ENCODE results near the gene KRTAP10-4.

DNA sequence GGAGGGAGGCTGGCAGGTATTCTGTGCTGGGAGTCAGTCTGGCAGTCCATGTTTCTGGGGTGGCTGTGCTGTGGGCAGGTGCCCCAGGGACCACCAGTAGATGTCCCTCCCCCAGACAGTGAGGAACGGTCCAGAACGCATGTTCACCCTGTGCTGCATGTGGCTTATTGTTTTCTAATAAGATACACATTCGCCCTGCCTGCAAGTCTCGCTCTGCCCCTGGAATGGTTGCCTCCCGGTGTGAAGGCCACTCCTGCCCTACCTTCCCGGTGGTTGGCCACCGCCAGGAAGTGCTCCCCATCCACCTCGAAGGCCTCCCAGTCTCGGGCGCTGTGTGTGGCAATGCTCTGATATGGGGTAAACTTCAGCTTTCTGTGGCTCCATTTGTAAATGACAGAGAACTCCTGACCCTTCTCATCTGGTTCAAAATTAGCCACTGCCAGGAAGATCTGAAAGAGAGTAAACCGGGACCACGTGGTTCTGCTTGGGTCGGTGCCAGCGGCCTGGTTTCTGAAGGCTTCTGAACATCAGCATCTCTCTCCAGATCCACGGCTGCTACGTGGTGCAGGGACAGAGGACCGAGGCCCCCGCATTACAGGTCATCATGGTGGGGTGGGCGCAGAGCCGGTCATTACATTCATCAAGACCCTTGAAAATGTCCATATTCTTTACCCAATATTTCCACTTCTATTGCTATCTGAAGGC lies 48.0 kb upstream of the KRTAP10-4 start:
- no peak for TF ChIP-seq POLR2A (IDR thresholded peaks at IDR 0.05)
- TF ChIP-seq, protein P1, sequence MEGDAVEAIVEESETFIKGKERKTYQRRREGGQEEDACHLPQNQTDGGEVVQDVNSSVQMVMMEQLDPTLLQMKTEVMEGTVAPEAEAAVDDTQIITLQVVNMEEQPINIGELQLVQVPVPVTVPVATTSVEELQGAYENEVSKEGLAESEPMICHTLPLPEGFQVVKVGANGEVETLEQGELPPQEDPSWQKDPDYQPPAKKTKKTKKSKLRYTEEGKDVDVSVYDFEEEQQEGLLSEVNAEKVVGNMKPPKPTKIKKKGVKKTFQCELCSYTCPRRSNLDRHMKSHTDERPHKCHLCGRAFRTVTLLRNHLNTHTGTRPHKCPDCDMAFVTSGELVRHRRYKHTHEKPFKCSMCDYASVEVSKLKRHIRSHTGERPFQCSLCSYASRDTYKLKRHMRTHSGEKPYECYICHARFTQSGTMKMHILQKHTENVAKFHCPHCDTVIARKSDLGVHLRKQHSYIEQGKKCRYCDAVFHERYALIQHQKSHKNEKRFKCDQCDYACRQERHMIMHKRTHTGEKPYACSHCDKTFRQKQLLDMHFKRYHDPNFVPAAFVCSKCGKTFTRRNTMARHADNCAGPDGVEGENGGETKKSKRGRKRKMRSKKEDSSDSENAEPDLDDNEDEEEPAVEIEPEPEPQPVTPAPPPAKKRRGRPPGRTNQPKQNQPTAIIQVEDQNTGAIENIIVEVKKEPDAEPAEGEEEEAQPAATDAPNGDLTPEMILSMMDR (IDR thresholded peaks at IDR 0.05), result no peak

All from uterus (tissue), 2 donors.